Cardiac muscle cell (in vitro differentiated cells and primary cell): Measurements from ENCODE around the gene LMO3. TPM values are rescaled to one million over a fixed set of nuclear protein-coding genes. Genes with fewer than 3 reads are reported as not detected.
A peak's percentile ranks its signal among the peaks of the same experiment; 100 is the strongest.

Experiments used
- DNase-seq, 2 donors: peaks; one replicate each; pipeline versions ENCODE4 v3.0.0 to v3.0.0-alpha.2; 2010 to 2017; ENCODE audit warnings: low read depth in 1 of 2, low spot score in 1 of 2
- H3K27ac ChIP-seq: fragments of 200-600 bp; sonication (generic); 2 replicates; pipeline ENCODE4 v1.5.1; 2016
- H3K27me3 ChIP-seq: fragments of 200-600 bp; sonication (generic); 2 replicates; pipeline ENCODE4 v1.6.0; 2016; ENCODE audit warnings: control low read depth
- H3K36me3 ChIP-seq: fragments of 200-600 bp; sonication (generic); 2 replicates; pipeline ENCODE4 v1.5.1; 2016; ENCODE audit warnings: control low read depth
- H3K4me1 ChIP-seq: fragments of 200-600 bp; sonication (generic); 2 replicates; pipeline ENCODE4 v1.8.1; 2017; ENCODE audit warnings: low read depth, mild to moderate bottlenecking, mixed run types
- H3K4me3 ChIP-seq: fragments of 200-600 bp; sonication (generic); 2 replicates; pipeline ENCODE4 v1.5.1; 2016; ENCODE audit warnings: mild to moderate bottlenecking
- H3K9me3 ChIP-seq: fragments of 200-600 bp; sonication (generic); 2 replicates; pipeline ENCODE4 v1.5.1; 2017; ENCODE audit warnings: low read depth, mild to moderate bottlenecking, control low read depth
- CTCF ChIP-seq: IDR thresholded peaks from 2 replicates; pipeline ENCODE4 v1.5.1; 2012; ENCODE audit warnings: low read depth, mild to moderate bottlenecking, low read length
- polyA plus RNA-seq: library from polyadenylated mRNA; unstranded; fragments of >200 nt; fragmentation: Nextera tagmentation; extraction: Ambion mirVana; gene quantifications from 2 replicates; pipeline ENCODE4 v1.2.1, GENCODE V29; 2016
- total RNA-seq: library from RNA; depleted of rRNA; stranded (reverse); fragments of >200 nt; gene quantifications from 2 replicates; pipeline ENCODE4 v1.2.3, GENCODE V29; 2016

Gene LMO3
- total and polyA plus RNA-seq, 2 experiments from 2014 or later: 12.2 to 29.3 TPM

- TF ChIP-seq CTCF: no peak
- Histone ChIP-seq H3K9me3 (no peaks in the 10 kb centered on the region), H3K27ac (no peak overlapping the region), H3K36me3 (no peaks in the 10 kb centered on the region), H3K4me1 (no peaks in the 10 kb centered on the region), H3K27me3 (no peaks in the 10 kb centered on the region), H3K4me3 (no peak overlapping the region)
- peak in 1 of 2 donors; percentile 90 for DNase-seq
Observed at GRCh38 chr12:16526693-16527092, 79.3 kb downstream of the LMO3 start.

- Histone ChIP-seq H3K36me3 (no peaks in the 10 kb centered on the region), H3K4me3 (no peak overlapping the region), H3K27me3 (no peaks in the 10 kb centered on the region), H3K9me3 (no peaks in the 10 kb centered on the region), H3K4me1 (no peaks in the 10 kb centered on the region), H3K27ac (no peak overlapping the region)
- TF ChIP-seq CTCF: no peak
- DNase-seq: no peak
Observed at GRCh38 chr12:16524378-16524777, 81.6 kb downstream of the LMO3 start.

- no peaks in the 10 kb centered on the region for H3K4me1 ChIP-seq
- no peaks in the 10 kb centered on the region for H3K27me3 ChIP-seq
- H3K4me3 ChIP-seq: no peak overlapping the region
- TF ChIP-seq CTCF: no peak
- no peaks in the 10 kb centered on the region for H3K9me3 ChIP-seq
- H3K27ac ChIP-seq: no peak overlapping the region
- H3K36me3 ChIP-seq: no peaks in the 10 kb centered on the region
- DNase-seq: peak in 1 of 2 donors; percentile 8
Observed at GRCh38 chr12:16523951-16524331, 82.0 kb downstream of the LMO3 start.

- Histone ChIP-seq H3K27me3 (no peaks in the 10 kb centered on the region), H3K4me1 (no peaks in the 10 kb centered on the region), H3K4me3 (no peak overlapping the region), H3K27ac (no peak overlapping the region), H3K9me3 (no peaks in the 10 kb centered on the region), H3K36me3 (no peaks in the 10 kb centered on the region)
- no peak for TF ChIP-seq CTCF
- peak in 1 of 2 donors; percentile 35 for DNase-seq
Observed at GRCh38 chr12:16523284-16523950, 82.5 kb downstream of the LMO3 start.

- TF ChIP-seq CTCF: no peak
- H3K36me3 ChIP-seq: no peaks in the 10 kb centered on the region
- H3K4me3 ChIP-seq: no peak overlapping the region
- DNase-seq: no peak
- H3K4me1 ChIP-seq: no peaks in the 10 kb centered on the region
- H3K27ac ChIP-seq: no peak overlapping the region
- no peaks in the 10 kb centered on the region for H3K27me3 ChIP-seq
- H3K9me3 ChIP-seq: no peaks in the 10 kb centered on the region
Observed at GRCh38 chr12:16520328-16520727, 85.6 kb downstream of the LMO3 start.

- H3K9me3 ChIP-seq: no peaks in the 10 kb centered on the region
- no peaks in the 10 kb centered on the region for H3K4me1 ChIP-seq
- peak in 1 of 2 donors; percentile 77 for DNase-seq
- no peaks in the 10 kb centered on the region for H3K27me3 ChIP-seq
- no peak overlapping the region for H3K4me3 ChIP-seq
- H3K36me3 ChIP-seq: no peaks in the 10 kb centered on the region
- no peak overlapping the region for H3K27ac ChIP-seq
- TF ChIP-seq CTCF: no peak
Observed at GRCh38 chr12:16515666-16516065, 90.3 kb downstream of the LMO3 start.
